ENCODE results near the gene LGALS3.

DNA sequence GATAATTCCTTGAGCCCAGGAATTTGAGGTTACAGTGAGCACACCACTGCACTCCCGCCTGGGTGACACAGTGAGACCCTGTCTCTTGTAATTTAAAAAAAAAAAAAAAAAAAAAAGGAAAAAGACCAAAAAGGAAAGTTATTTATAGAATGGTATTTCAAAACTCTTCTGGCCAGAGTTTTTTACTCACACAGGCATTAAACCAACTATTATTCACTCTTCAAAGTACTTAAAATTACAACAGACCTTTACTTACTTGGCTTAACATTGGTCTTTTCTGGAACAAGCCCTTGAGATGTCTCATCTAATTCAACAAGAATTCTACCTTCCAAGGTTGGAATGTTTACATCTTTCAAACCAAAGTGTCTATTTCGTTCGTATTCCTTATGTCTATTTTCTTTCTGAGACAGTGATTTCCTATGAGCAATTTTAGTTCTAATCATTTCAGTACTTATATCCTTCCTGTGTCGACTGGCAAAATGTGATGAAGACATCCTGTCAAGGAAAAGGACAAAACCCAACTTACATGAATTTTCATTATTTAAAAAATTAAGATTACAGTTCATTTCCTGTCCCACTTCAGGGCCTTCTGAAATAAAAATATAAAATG is 59.7 kb downstream of the LGALS3 start:
- TF ChIP-seq, protein P1, sequence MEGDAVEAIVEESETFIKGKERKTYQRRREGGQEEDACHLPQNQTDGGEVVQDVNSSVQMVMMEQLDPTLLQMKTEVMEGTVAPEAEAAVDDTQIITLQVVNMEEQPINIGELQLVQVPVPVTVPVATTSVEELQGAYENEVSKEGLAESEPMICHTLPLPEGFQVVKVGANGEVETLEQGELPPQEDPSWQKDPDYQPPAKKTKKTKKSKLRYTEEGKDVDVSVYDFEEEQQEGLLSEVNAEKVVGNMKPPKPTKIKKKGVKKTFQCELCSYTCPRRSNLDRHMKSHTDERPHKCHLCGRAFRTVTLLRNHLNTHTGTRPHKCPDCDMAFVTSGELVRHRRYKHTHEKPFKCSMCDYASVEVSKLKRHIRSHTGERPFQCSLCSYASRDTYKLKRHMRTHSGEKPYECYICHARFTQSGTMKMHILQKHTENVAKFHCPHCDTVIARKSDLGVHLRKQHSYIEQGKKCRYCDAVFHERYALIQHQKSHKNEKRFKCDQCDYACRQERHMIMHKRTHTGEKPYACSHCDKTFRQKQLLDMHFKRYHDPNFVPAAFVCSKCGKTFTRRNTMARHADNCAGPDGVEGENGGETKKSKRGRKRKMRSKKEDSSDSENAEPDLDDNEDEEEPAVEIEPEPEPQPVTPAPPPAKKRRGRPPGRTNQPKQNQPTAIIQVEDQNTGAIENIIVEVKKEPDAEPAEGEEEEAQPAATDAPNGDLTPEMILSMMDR (IDR thresholded peaks at IDR 0.05) = no peak
- no peak for TF ChIP-seq POLR2A (IDR thresholded peaks at IDR 0.05)

Measured in Peyer's patch (tissue), 4 donors.